Limb (tissue), 2 donors: ENCODE data around the gene DRC7.
"Not testable (repeated sequence)": the region's sequence is repeated elsewhere in the genome, so short reads cannot be mapped to it uniquely, and the experiment has no call there.

Source experiments
- DNase-seq, 2 donors: peaks; one replicate each; pipeline ENCODE4 v3.0.0-alpha.2; 2016; ENCODE audit errors: extremely low spot score in 2 of 2

DRC7 gene

DNA sequence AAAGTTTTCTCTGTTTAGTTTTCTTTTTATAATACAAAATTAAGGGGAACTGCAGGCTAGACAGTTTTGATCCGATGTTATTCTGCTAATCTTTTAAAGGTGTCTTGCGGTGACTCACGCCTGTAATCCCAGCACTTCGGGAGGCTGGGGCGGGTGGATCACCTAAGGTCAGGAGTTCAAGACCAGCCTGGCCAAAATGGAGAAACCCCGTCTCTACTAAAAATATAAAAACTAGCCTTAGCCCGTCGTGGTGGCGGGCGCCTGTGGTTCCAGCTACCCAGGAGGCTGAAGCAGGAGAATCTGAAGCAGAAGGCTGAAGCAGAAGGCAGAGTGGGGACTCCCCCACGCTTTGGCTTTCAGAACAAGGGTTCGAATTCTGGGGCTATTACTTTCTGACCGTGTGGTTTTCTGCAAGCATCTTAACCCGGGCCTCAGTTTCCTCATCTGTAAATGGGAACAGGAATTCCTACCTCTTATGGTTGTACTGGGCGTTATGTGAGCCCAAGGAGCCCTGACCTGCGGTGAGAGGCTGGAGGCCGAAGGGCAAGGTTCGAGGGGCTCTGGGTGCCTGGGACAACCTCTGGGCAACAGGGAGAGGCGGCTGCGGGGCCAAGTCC is 39.8 kb downstream of the DRC7 start:
- no peak for DNase-seq

GRCh38 chr16:57734925-57735754 is 40.5 kb downstream of the DRC7 start:
- peak; percentile 99 to 100 for DNase-seq

- DNase-seq = no peak
Observed at GRCh38 chr16:57735755-57736418, 41.3 kb downstream of the DRC7 start, which contains the start of gene KATNB1. KATNB1 (plus strand) TSS chr16:57735770; CDS start chr16:57737244, 1,474 bp downstream.

GRCh38 chr16:57736419-57737351 is 42.1 kb downstream of the DRC7 start:
- peak; percentile 48 to 72 for DNase-seq

DNA sequence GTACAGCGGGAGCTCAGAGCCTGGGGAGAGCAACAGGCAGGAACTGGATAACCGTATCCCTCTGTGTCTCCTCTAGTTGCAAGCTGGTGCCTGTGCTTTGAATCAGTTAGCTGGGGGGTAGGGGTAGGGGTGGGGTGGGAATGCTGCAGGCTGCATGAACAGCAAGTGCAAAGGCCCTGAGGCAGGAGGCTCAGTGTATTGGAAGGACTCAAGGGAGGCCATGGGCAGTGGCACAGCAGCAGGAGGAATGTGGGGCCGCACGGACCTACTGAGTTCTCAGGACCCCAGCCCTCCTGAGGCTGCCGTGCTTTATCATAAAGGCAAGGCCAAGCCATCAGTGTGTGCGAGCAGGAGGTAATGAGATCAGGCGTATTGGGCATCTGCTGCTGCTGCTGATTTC is 44.2 kb downstream of the DRC7 start:
- DNase-seq = no peak

- peak in 1 of 2 donors; percentile 30 for DNase-seq
Observed at GRCh38 chr16:57739756-57740422, 45.3 kb downstream of the DRC7 start.

DNA sequence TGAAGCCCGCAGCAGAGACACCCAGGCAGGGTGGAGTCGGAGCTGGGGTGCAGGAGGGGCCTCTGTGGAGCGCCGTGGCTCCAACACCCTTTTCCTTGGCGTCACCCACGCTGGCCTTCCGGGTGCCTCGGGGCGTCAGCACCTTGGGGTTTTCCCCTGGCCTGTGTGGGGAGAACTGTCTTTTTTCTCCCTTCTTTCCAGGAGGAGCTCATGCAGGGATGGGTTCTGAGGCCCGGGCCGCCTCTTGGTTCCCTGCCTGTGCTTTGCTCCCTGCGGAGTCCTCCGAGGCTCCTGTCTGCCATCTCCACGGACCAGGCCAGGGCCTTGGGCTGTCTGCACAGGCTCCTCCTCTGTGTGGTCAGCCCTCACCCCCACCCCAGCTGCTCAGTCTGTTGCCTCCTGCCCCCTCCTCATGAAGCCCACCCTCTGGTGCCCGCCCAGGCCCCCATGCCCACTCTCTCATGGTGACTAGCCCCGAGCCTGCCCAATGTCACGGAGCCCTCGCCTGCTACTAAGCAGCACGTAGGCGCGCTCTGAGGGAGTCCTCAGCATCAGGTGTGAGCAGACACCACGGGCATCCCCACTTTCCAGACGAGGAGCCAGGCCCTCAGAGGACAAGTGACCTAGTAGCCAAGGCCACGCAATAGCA is 45.9 kb downstream of the DRC7 start:
- peak in 1 of 2 donors; percentile 26 for DNase-seq

DNA sequence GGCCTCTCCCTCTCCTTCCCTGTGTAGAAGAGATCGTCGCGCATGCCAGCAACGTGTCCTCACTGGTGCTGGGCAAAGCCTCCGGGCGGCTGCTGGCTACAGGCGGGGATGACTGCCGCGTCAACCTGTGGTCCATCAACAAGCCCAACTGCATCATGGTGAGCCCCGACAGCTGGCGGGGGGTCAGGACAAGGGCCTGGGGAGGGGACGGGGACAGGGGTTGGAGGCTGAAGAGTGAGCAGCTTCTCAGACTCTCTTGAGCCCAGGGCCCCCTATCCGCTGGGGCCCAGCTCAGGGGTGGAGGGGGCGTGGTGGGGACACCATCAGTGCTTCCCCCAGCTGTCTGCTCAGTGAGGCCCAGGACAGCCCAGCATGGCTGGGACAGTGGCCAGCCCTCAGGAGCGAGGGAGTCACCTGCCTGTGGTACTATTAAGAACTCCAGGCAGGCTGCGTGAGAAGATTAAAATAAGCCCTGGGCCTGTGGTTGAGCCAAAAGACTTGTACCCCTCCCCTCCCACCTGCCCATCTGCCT is 47.1 kb downstream of the DRC7 start:
- peak in 1 of 2 donors; percentile 41 for DNase-seq

DNA sequence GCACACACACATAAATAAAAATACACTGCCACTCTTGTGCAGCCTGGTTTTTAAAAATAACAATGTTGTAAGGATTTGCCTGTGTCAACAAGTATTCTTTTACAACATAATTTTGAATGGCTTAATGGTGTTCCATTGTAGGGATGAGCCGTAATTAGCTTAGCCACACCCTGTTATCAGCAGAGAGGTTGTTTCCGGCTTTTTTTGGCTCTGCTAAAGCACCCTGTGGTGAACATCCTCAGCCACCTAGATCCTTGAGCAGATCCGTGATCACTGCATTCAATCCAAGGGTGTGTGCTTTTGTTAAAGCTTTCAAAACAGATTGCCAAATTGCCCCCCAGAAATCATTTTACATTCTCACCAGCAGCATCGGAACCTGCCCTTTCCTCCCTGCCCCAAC is 47.9 kb downstream of the DRC7 start:
- DNase-seq = no peak

- DNase-seq = peak in 1 of 2 donors; percentile 46
Observed at GRCh38 chr16:57743458-57743857, 48.9 kb downstream of the DRC7 start.

GRCh38 chr16:57743886-57744641 is 49.5 kb downstream of the DRC7 start:
- peak in 1 of 2 donors; percentile 27 for DNase-seq

- peak in 1 of 2 donors; percentile 26 for DNase-seq
Observed at GRCh38 chr16:57744642-57744903, 50.0 kb downstream of the DRC7 start.

- DNase-seq = no peak
Observed at GRCh38 chr16:57745768-57746167, 51.2 kb downstream of the DRC7 start.

DNA sequence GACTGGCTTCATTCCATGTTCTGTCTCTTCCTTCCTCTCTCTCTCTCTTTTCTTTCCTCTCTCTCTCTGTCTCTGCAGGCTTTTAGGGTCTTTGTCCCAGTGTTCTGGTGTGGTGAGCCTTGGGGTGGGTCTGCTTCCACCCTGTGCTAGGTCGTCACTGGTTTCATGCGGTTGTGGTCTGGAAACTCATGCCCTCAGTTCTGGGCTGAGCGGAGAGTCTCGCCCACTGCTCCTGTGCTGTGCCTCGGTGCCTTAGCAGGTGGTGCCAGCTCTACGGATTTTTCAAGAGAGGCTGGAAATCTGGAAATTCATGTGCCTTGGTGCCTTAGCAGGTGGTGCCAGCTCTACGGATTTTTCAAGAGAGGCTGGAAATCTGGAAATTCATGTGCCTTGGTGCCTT is 51.7 kb downstream of the DRC7 start:
- DNase-seq = not testable (repeated sequence)

DNA sequence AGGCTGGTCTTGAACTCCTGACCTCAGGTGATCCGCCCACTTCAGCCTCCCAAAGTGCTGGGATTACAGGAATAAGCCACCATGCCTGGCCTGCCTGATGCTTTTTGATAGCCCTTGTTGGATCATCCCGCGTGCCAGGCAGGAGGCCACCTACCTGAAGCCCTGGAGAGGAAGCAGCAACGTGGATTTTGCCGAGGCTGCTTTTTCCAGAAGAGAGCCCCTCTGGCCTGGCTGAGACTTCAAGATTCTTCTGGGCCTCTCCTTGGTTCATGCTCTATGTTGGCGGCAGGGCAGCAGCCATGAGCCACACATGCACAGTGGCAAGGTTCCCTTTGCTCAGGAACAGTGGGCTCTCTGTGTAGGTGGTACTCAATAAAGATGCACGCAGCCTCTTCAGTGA is 52.5 kb downstream of the DRC7 start:
- no peak for DNase-seq

GRCh38 chr16:57747496-57747895 is 52.9 kb downstream of the DRC7 start:
- DNase-seq = no peak

- DNase-seq = no peak
Observed at GRCh38 chr16:57747996-57748395, 53.4 kb downstream of the DRC7 start.

DNA sequence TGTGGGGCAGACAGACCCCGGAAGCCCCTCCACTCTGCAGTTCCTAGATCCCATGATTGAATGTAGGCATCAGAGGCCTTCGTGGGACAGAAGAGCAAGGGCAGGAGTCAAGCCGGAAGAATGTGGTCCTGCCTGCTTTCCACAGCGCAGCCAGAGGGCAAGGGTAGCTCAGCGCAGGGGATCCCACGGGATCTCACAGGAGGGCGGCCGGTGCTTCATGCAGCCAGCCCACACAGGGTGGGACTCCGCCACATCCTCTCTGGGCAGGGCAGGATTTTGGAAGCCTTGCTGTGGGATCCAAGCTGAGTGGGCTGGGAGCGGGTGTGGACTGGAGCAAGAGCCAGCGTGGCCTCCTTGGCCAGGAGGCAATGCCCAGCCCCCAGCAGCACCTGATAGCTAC is 54.0 kb downstream of the DRC7 start:
- DNase-seq = no peak

- no peak for DNase-seq
Observed at GRCh38 chr16:57749101-57749692, 54.6 kb downstream of the DRC7 start.
